ENCODE measurements around the gene CWF19L1. TPM values are rescaled to one million over a fixed set of nuclear protein-coding genes. Genes with fewer than 3 reads are reported as not detected.
A peak's percentile ranks its signal among the peaks of the same experiment; 100 is the strongest.
"Not testable (repeated sequence)": the region's sequence is repeated elsewhere in the genome, so short reads cannot be mapped to it uniquely, and the experiment has no call there.

CWF19L1 gene
- total RNA-seq, 4 donors from 2014 or later = 11.6 to 13.8 (median 13.0) TPM

- DNase-seq = no peak
- TF ChIP-seq CTCF (IDR thresholded peaks at IDR 0.05 in 4 of 5, conservative IDR thresholded peaks at IDR 0.05 in 1 of 5) (no peak), POLR2A (IDR thresholded peaks at IDR 0.05) (no peak)
- in situ Hi-C loops (cut with MboI; ENCODE audit: low sequenced_read_pairs in 4 of 4) (no loop called here), intact Hi-C loops (cut with DNase I; ENCODE audit: low total_unique reads) (no loop called here)
- H3K27me3 ChIP-seq = peaks cover 0 to 9% (median 6%) of the 10 kb centered on the region in 3 donors
- no peak overlapping the region for H3K4me3 ChIP-seq
- no peaks in the 10 kb centered on the region for H3K36me3 ChIP-seq
- no peak overlapping the region for H3K27ac ChIP-seq
- no peaks in the 10 kb centered on the region for H3K9me3 ChIP-seq
- no peaks in the 10 kb centered on the region for H3K4me1 ChIP-seq
- ATAC-seq = no peak
Observed at GRCh38 chr10:100306861-100307260, 39.4 kb upstream of the CWF19L1 start.

GRCh38 chr10:100304414-100304813 lies 37.0 kb upstream of the CWF19L1 start:
- ATAC-seq (no peak), DNase-seq (no peak)
- intact Hi-C loops (cut with DNase I; ENCODE audit: low total_unique reads) = no loop called here
- no peaks in the 10 kb centered on the region for H3K9me3 ChIP-seq
- H3K27me3 ChIP-seq = peaks cover 6 to 10% (median 9%) of the 10 kb centered on the region in 3 donors
- no peak overlapping the region for H3K4me3 ChIP-seq
- H3K36me3 ChIP-seq = no peaks in the 10 kb centered on the region
- in situ Hi-C loops (cut with MboI; ENCODE audit: low sequenced_read_pairs in 4 of 4) = no loop called here
- H3K4me1 ChIP-seq = no peaks in the 10 kb centered on the region
- TF ChIP-seq POLR2A (IDR thresholded peaks at IDR 0.05) (no peak), CTCF (IDR thresholded peaks at IDR 0.05 in 4 of 5, conservative IDR thresholded peaks at IDR 0.05 in 1 of 5) (no peak)
- H3K27ac ChIP-seq = no peak overlapping the region

- in situ Hi-C loops (cut with MboI; ENCODE audit: low sequenced_read_pairs in 4 of 4) (no loop called here), intact Hi-C loops (cut with DNase I; ENCODE audit: low total_unique reads) (no loop called here)
- TF ChIP-seq POLR2A (IDR thresholded peaks at IDR 0.05) (no peak), CTCF (IDR thresholded peaks at IDR 0.05 in 4 of 5, conservative IDR thresholded peaks at IDR 0.05 in 1 of 5) (peak in 4 of 5 experiments; percentile 8 to 51 (median 21))
Observed at GRCh38 chr10:100303724-100304319, 36.4 kb upstream of the CWF19L1 start.

GRCh38 chr10:100301123-100301522 lies 33.7 kb upstream of the CWF19L1 start:
- peaks cover 6 to 14% (median 10%) of the 10 kb centered on the region in 3 donors for H3K27me3 ChIP-seq
- H3K27ac ChIP-seq; H3K9me3 ChIP-seq; intact Hi-C loops (cut with DNase I; ENCODE audit: low total_unique reads); H3K36me3 ChIP-seq; DNase-seq; H3K4me3 ChIP-seq; in situ Hi-C loops (cut with MboI; ENCODE audit: low sequenced_read_pairs in 4 of 4); H3K4me1 ChIP-seq; ATAC-seq: not testable (repeated sequence)

More at GRCh38 chr10:100303724-100304319, 36.4 kb upstream of the CWF19L1 start:
- Histone ChIP-seq H3K4me1 (no peaks in the 10 kb centered on the region), H3K27ac (no peak overlapping the region), H3K27me3 (peaks cover 6 to 10% (median 9%) of the 10 kb centered on the region in 3 donors), H3K4me3 (no peak overlapping the region), H3K9me3 (no peaks in the 10 kb centered on the region), H3K36me3 (no peaks in the 10 kb centered on the region)
- DNase-seq (no peak), ATAC-seq (no peak)

- Histone ChIP-seq H3K4me3 (no peak overlapping the region), H3K27ac (no peak overlapping the region), H3K4me1 (no peaks in the 10 kb centered on the region), H3K36me3 (no peaks in the 10 kb centered on the region), H3K9me3 (no peaks in the 10 kb centered on the region), H3K27me3 (peaks cover 0 to 10% (median 6%) of the 10 kb centered on the region in 3 donors)
- in situ Hi-C loops (cut with MboI; ENCODE audit: low sequenced_read_pairs in 4 of 4) (no loop called here), intact Hi-C loops (cut with DNase I; ENCODE audit: low total_unique reads) (no loop called here)
- no peak for TF ChIP-seq POLR2A (IDR thresholded peaks at IDR 0.05)
- TF ChIP-seq CTCF (IDR thresholded peaks at IDR 0.05 in 4 of 5, conservative IDR thresholded peaks at IDR 0.05 in 1 of 5) = no peak
- DNase-seq (no peak), ATAC-seq (no peak)
Observed at GRCh38 chr10:100297242-100297641, 29.8 kb upstream of the CWF19L1 start.

Measured in gastrocnemius medialis (tissue), 4 donors.